Choroid plexus epithelial cell (primary cell): ENCODE measurements around the gene SCGB3A2.
A peak's percentile ranks its signal among the peaks of the same experiment; 100 is the strongest.

Experiments
- DNase-seq: peaks from one replicate; pipeline ENCODE4 v3.0.0-alpha.2; 2010; ENCODE audit warnings: low read depth
- H3K4me3 ChIP-seq: 2 replicates; pipeline ENCODE4 v1.5.1; 2011; ENCODE audit warnings: low read depth, mild to moderate bottlenecking, control low read depth, low read length, moderate library complexity
- TF ChIP-seq, protein P1 (sequence below): conservative IDR thresholded peaks from 2 replicates; pipeline ENCODE4 v1.5.1; 2011; ENCODE audit warnings: low read depth, mild to moderate bottlenecking, control low read depth, inconsistent platforms, low read length, moderate library complexity

The SCGB3A2 gene

GRCh38 chr5:147876626-147877025 lies 1.9 kb upstream of the SCGB3A2 start:
- no peak for DNase-seq
- TF ChIP-seq, protein P1, sequence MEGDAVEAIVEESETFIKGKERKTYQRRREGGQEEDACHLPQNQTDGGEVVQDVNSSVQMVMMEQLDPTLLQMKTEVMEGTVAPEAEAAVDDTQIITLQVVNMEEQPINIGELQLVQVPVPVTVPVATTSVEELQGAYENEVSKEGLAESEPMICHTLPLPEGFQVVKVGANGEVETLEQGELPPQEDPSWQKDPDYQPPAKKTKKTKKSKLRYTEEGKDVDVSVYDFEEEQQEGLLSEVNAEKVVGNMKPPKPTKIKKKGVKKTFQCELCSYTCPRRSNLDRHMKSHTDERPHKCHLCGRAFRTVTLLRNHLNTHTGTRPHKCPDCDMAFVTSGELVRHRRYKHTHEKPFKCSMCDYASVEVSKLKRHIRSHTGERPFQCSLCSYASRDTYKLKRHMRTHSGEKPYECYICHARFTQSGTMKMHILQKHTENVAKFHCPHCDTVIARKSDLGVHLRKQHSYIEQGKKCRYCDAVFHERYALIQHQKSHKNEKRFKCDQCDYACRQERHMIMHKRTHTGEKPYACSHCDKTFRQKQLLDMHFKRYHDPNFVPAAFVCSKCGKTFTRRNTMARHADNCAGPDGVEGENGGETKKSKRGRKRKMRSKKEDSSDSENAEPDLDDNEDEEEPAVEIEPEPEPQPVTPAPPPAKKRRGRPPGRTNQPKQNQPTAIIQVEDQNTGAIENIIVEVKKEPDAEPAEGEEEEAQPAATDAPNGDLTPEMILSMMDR: no peak
- H3K4me3 ChIP-seq: no peak overlapping the region

DNA sequence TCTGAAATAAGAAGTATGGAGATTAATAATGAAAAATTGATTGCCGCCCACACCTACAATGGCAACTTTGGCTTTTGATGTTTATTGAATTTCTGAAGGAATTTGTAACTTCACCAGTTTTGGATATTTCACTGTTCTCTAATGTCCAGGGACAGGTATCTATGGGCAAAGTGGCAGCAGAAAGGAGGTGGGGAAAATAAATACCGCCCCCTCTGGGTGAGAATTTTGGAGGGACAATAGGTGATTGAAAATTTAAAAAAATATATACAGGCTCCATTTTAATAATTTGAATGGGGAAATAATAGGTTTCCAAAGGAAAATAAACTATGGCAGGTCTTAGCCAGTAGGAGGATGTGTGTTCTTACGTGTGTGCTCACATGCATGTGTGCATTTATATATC lies 1.3 kb downstream of the SCGB3A2 start:
- TF ChIP-seq, protein P1: no peak
- DNase-seq: no peak

DNA sequence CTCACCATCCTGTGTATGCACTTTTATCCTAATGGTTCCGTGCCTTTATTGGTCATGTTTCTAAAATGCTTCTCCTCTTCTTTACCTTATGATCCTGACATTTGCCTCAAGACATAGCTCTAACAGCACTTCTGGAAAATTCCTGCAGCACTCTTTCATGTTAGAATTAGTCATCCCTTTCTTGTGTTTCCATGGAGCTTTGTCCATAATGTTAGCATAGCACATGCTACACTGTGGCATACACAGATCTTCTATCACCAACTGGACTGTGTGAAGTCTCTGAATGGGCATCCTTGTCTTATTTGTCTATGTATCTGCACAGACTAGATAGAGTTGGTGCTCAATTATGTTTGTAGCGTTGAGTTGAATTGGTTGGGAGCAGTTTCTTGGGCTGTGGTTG lies 2.0 kb downstream of the SCGB3A2 start:
- TF ChIP-seq, protein P1: no peak
- H3K4me3 ChIP-seq: no peak overlapping the region
- DNase-seq: no peak

More for the DNA sequence above, 1.3 kb downstream of the SCGB3A2 start:
- no peak overlapping the region for H3K4me3 ChIP-seq

DNA sequence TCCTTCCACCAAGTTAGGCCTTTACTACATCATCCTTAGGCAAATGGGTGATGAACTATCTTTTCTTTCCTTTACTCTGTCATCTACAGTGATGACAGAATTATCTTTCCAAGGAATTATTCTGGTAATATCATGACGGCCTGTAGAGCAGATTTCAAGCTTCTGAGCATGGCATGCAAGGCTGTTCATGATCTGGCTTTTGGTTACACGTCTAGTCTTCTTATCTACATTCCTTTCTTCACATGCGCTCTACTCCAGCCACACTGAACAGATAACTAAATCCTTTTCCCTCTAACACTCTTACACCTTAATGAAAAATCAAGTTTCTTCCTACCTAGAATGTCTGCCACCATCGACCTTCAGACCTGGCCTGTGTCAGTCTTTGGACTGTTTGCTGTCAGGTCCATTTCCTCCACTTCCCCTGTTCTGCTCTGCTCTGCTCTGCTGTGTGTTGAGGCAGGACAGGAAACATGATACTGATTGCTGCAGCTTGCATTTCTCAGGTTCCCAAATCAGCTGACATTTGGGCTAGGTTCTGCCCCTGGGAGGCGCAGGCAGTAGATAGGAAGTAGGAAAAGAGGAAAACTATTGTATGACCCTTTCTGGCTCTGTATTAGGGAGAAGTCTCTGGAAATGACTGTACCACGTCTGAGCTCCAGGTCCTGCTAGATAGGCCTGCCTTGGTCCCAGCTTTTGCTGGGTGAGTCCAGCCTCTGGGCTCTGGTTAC lies 4.2 kb downstream of the SCGB3A2 start:
- H3K4me3 ChIP-seq: no peak overlapping the region
- no peak for DNase-seq
- TF ChIP-seq, protein P1: no peak

DNA sequence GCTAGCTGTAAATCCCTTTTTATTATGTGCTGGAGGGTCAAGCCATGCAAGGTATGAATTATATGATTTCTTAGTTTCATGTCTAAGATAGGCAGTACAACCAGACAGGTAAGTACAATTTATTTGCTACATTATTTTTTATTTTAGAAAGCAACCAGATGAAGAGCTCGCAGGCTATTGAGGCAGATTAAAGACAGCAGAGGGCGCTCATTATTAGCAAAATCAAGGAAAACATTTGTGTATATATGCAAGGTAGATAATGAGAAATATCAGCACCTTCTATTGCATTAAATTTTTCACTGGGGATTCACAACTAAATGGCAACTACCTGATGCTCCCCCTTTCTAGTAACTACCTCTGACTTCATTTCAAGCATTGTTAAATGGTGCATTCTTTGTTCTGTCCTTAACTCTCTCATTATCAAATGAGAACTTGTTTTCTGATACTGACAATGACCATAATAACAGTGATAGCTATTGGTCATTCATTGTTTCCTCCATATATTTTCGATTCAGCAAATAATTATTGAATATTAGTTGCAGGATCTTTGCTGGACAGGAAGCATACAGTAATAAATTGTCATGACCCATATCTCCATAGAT lies 8.6 kb downstream of the SCGB3A2 start:
- TF ChIP-seq, protein P1: peak; percentile 73
- peak; percentile 66 for DNase-seq
- H3K4me3 ChIP-seq: no peak overlapping the region

GRCh38 chr5:147887930-147888329 lies 9.4 kb downstream of the SCGB3A2 start:
- TF ChIP-seq, protein P1: no peak
- H3K4me3 ChIP-seq: no peak overlapping the region
- DNase-seq: no peak
